Hepatocyte (in vitro differentiated cells): Measurements from ENCODE around the gene TLR9.

ENCODE experiments used
- EZH2phosphoT487 ChIP-seq: fragments of 200-600 bp; sonication (generic); IDR thresholded peaks from one replicate; pipeline ENCODE4 v1.6.1; 2018; ENCODE audit warnings: antibody characterized with exemption, mild to moderate bottlenecking, low read depth, moderate library complexity; ENCODE audit not compliant: unreplicated experiment, severe bottlenecking
- TF ChIP-seq, protein P1 (sequence below): fragments of 200-600 bp; sonication (generic); IDR thresholded peaks from 2 replicates; pipeline ENCODE4 v1.5.1; 2016; ENCODE audit warnings: antibody characterized with exemption, mild to moderate bottlenecking; ENCODE audit not compliant: poor library complexity

DNA sequence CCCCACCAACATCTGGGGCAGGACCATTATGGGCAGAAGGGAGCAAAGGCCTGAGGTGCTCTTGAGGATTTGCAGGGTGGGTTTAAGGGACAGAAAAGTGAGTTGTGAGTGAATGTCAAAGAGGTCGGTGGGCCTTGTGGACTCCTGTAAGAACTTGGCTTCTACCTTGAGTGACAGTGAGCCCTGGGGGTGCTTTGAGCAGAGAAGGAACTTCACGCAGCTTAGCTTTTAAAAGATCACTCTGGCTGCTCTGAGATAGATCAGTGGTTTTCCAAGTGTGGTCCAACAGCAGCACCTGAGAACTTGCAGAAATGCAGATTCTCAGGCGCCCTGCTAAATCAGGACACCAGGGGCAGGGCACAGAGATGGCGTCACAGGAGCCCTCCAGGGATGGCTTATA is 42.8 kb downstream of the TLR9 start:
- TF ChIP-seq, protein P1, sequence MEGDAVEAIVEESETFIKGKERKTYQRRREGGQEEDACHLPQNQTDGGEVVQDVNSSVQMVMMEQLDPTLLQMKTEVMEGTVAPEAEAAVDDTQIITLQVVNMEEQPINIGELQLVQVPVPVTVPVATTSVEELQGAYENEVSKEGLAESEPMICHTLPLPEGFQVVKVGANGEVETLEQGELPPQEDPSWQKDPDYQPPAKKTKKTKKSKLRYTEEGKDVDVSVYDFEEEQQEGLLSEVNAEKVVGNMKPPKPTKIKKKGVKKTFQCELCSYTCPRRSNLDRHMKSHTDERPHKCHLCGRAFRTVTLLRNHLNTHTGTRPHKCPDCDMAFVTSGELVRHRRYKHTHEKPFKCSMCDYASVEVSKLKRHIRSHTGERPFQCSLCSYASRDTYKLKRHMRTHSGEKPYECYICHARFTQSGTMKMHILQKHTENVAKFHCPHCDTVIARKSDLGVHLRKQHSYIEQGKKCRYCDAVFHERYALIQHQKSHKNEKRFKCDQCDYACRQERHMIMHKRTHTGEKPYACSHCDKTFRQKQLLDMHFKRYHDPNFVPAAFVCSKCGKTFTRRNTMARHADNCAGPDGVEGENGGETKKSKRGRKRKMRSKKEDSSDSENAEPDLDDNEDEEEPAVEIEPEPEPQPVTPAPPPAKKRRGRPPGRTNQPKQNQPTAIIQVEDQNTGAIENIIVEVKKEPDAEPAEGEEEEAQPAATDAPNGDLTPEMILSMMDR = no peak
- no peak for TF ChIP-seq EZH2phosphoT487
